OCI-LY3 (cell line): ENCODE measurements around the gene NXT2.
A peak's percentile ranks its signal among the peaks of the same experiment; 100 is the strongest.
"Not testable (repeated sequence)": the region's sequence is repeated elsewhere in the genome, so short reads cannot be mapped to it uniquely, and the experiment has no call there.

ENCODE experiments used
- H2AFZ ChIP-seq: fragments of 200-600, 300-600 bp; shearing (Covaris generic); 2 replicates; pipeline ENCODE4 v1.6.0; 2014; ENCODE audit warnings: antibody characterized with exemption, low read depth, low read length
- H3K27ac ChIP-seq: fragments of 200-600, 300-600 bp; sonication (generic); 2 replicates; pipeline ENCODE4 v1.5.1; 2014; ENCODE audit warnings: mild to moderate bottlenecking, low read length, moderate library complexity, mixed read lengths
- H3K27me3 ChIP-seq: fragments of 200-600, 300-600 bp; sonication (generic); 2 replicates; pipeline ENCODE4 v1.6.1; 2014; ENCODE audit warnings: low read depth, low read length, mixed read lengths
- H3K36me3 ChIP-seq: fragments of 200-600, 300-600 bp; sonication (generic); replicated peaks from 2 replicates; pipeline ENCODE3; 2014; ENCODE audit warnings: low read depth, low read length, mixed read lengths
- H3K4me1 ChIP-seq: fragments of 300-600, 200-600 bp; sonication (generic); 2 replicates; pipeline ENCODE4 v1.6.1; 2014; ENCODE audit warnings: low read length, mixed read lengths
- H3K4me2 ChIP-seq: fragments of 200-600, 300-600 bp; sonication (generic); 2 replicates; pipeline ENCODE4 v1.6.1; 2014; ENCODE audit warnings: low read length, mixed read lengths
- H3K4me3 ChIP-seq: fragments of 300-600, 200-600 bp; sonication (generic); 2 replicates; pipeline ENCODE4 v1.5.1; 2014; ENCODE audit warnings: antibody characterized with exemption, mild to moderate bottlenecking, low read length, moderate library complexity
- H3K79me2 ChIP-seq: fragments of 300-600, 200-600 bp; shearing (Covaris generic); 2 replicates; pipeline ENCODE4 v1.6.1; 2014; ENCODE audit warnings: mild to moderate bottlenecking, low read length, mixed read lengths
- H3K9ac ChIP-seq: fragments of 300-600, 200-600 bp; shearing (Covaris generic); 2 replicates; pipeline ENCODE4 v1.6.0; 2014; ENCODE audit warnings: mild to moderate bottlenecking, low read length, moderate library complexity
- H3K9me3 ChIP-seq: fragments of 200-600, 300-600 bp; shearing (Covaris generic); 2 replicates; pipeline ENCODE4 v1.6.1; 2014; ENCODE audit warnings: low read length, mixed read lengths; ENCODE audit not compliant: insufficient read depth
- H4K20me1 ChIP-seq: fragments of 200-600, 300-600 bp; sonication (generic); 2 replicates; pipeline ENCODE4 v1.6.1; 2016; ENCODE audit warnings: low read length, mixed read lengths; ENCODE audit not compliant: insufficient read depth
- CTCF ChIP-seq: fragments of 200-600, 300-600 bp; sonication (generic); IDR thresholded peaks from 2 replicates; pipeline ENCODE4 v1.5.1; 2014; ENCODE audit warnings: antibody characterized with exemption, low read length, low read depth
- EZH2phosphoT487 ChIP-seq: fragments of 200-600 bp; shearing (Covaris generic); IDR thresholded peaks from 2 replicates; pipeline ENCODE4 v1.6.1; 2018; ENCODE audit warnings: antibody characterized with exemption, mixed run types, low read depth

Gene NXT2

DNA sequence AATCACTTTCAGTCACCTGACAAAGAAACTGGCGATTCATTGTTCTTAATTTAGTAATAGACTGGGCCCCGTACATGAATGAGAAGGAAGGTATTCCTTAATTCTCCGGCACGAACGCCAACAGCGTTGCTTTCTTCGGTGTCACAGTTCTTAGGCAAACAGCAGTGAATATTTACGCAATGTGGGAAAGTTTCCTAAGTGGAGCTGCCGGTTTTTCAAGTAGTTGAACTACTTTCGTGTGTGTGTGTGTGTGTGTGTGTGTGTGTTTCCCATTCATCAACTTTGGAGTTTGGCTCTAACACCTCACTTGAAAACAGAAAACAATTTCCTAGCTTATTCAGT, 651 bp downstream of the NXT2 start:
- peaks cover 7% of the 10 kb centered on the region; the same call in 1 of the 2 replicates for H3K9me3 ChIP-seq
- TF ChIP-seq CTCF, result no peak
- TF ChIP-seq EZH2phosphoT487, result no peak
- no peaks in the 10 kb centered on the region for H4K20me1 ChIP-seq
- no peaks in the 10 kb centered on the region for H3K27me3 ChIP-seq
- H3K36me3 ChIP-seq, result peaks cover 12% of the 10 kb centered on the region
- peak overlapping the region; percentile 87 for H3K4me3 ChIP-seq
- H3K79me2 ChIP-seq, result peaks cover 11% of the 10 kb centered on the region
- H3K4me2 ChIP-seq, result peak overlapping the region; percentile 74
- peak overlapping the region; percentile 19; the same call in 1 of the 2 replicates for H2AFZ ChIP-seq
- peak overlapping the region; percentile 71 for H3K9ac ChIP-seq
- peak overlapping the region; percentile 81 for H3K27ac ChIP-seq
- peaks cover 15% of the 10 kb centered on the region for H3K4me1 ChIP-seq

DNA sequence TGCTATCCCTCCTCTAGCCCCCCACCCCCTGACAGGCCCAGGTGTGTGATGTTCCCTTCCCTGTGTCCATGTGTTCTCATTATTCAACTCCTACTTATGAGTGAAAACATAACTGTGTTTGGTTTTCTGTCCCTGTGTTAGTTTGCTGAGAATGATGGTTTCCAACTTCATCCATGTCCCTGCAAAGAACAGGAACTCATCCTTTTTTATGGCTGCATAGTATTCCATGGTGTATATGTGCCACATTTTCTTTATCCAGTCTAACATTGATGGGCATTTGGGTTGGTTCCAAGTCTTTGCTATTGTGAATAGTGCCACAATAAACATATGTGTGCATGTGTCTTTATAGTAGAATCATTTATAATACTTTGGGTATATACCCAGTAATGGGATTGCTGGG, 2.4 kb downstream of the NXT2 start:
- H3K27me3 ChIP-seq, H3K27ac ChIP-seq, H4K20me1 ChIP-seq, H2AFZ ChIP-seq, H3K4me3 ChIP-seq, H3K9me3 ChIP-seq, H3K9ac ChIP-seq, H3K4me2 ChIP-seq, H3K4me1 ChIP-seq: not testable (repeated sequence)
- Histone ChIP-seq H3K79me2 (peaks cover 11% of the 10 kb centered on the region), H3K36me3 (peaks cover 17% of the 10 kb centered on the region)

DNA sequence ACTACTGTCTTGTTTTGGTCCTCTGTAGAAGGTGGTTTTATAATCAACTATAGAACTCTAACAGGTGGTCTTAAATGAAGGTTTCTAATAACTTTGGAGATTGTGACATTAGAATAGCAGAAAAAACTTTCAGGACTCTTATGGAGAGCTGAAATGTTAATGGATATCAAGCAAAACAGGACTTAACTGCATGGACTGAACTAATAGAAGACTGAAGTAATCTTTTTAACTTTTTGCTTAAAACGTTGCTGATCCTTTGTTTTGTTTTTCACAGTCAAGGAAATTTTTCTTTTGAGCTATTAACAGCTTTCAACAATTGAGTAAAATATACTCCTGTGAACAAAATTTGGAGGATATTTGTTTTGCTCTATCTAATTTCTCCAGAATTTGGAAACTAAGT, 17.2 kb downstream of the NXT2 start:
- no peak overlapping the region for H3K27ac ChIP-seq
- H3K9ac ChIP-seq, result no peak overlapping the region
- H3K4me3 ChIP-seq, result no peak overlapping the region
- H2AFZ ChIP-seq, result no peak overlapping the region
- no peaks in the 10 kb centered on the region for H3K79me2 ChIP-seq
- H3K4me2 ChIP-seq, result no peak overlapping the region
- no peaks in the 10 kb centered on the region for H3K9me3 ChIP-seq
- H3K27me3 ChIP-seq, result no peaks in the 10 kb centered on the region
- H4K20me1 ChIP-seq, result no peaks in the 10 kb centered on the region
- H3K36me3 ChIP-seq, result no peaks in the 10 kb centered on the region
- no peak for TF ChIP-seq EZH2phosphoT487
- no peak for TF ChIP-seq CTCF
- H3K4me1 ChIP-seq, result no peaks in the 10 kb centered on the region

- not testable (repeated sequence) for H3K79me2 ChIP-seq, H3K4me1 ChIP-seq, H3K27ac ChIP-seq, H3K9ac ChIP-seq, H3K9me3 ChIP-seq, H3K36me3 ChIP-seq, H3K4me2 ChIP-seq, H4K20me1 ChIP-seq, H2AFZ ChIP-seq, H3K27me3 ChIP-seq, H3K4me3 ChIP-seq
Observed at GRCh38 chrX:109576083-109576482, 39.4 kb downstream of the NXT2 start.

- no peak overlapping the region for H2AFZ ChIP-seq
- no peak overlapping the region for H3K4me3 ChIP-seq
- H3K9ac ChIP-seq, result no peak overlapping the region
- no peaks in the 10 kb centered on the region for H4K20me1 ChIP-seq
- no peaks in the 10 kb centered on the region for H3K4me1 ChIP-seq
- H3K9me3 ChIP-seq, result no peaks in the 10 kb centered on the region
- no peaks in the 10 kb centered on the region for H3K79me2 ChIP-seq
- H3K36me3 ChIP-seq, result no peaks in the 10 kb centered on the region
- H3K4me2 ChIP-seq, result no peak overlapping the region
- H3K27me3 ChIP-seq, result no peaks in the 10 kb centered on the region
- no peak overlapping the region for H3K27ac ChIP-seq
- no peak for TF ChIP-seq EZH2phosphoT487
- TF ChIP-seq CTCF, result no peak
Observed at GRCh38 chrX:109577055-109577454, 40.4 kb downstream of the NXT2 start.
